CD4-positive, alpha-beta T cell treated with Interferon alpha-2 for 1 hour (primary cell): ENCODE results near the gene ALDOA.

ENCODE experiments used
- DNase-seq, 2 donors: peaks; one replicate each; pipeline ENCODE4 v3.0.0-alpha.2; 2020 to 2022

ALDOA gene

GRCh38 chr16:30069611-30070462 lies 4.3 kb downstream of the ALDOA start:
- no peak for DNase-seq

GRCh38 chr16:30070490-30070889 lies 4.9 kb downstream of the ALDOA start:
- no peak for DNase-seq

DNA sequence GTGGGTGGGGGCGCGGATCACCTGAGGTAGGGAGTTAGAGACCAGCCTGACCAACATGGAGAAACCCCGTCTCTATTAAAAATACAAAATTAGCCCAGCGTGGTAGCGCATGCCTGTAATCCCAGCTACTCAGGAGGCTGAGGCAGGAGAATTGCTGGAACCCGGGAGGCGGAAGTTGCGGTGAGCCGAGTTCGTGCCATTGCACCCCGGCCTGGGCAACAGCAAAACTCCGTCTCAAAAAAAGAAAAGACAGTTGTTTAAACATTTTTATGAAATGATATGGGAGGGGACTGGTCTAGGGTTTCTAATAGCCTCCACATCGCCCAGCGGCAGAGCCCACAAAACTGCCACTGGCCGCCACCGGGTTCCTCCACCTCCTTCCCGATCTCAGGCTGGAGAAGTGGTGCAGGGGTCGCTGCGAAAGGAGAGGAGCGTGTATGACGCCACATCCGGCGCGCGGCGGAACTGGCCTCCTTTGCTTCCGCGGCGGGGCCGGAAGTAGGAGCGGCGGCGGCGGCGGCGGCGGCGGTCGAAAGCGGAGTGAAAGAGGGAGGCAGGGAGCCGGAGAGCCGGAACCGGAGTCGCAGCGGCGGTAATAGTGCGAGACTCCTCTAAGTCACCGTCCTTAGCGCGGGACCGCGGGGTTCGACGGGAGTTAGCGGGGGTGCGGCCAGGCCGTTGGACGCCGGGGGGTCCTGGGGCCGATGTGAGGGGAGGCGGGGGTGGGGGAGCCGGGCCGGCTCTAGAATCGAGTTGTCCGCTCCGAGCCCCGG lies 10.1 kb downstream of the ALDOA start, which contains the start of gene PPP4C:
Gene PPP4C (plus strand): TSS at position 492 of the 773 bp plus-strand sequence. CDS start 384 bp downstream, outside the sequence.
- peak; percentile 85 to 90 for DNase-seq

GRCh38 chr16:30076276-30076791 lies 10.8 kb downstream of the ALDOA start:
- DNase-seq, result no peak

GRCh38 chr16:30077656-30078055 lies 12.1 kb downstream of the ALDOA start:
- no peak for DNase-seq

DNA sequence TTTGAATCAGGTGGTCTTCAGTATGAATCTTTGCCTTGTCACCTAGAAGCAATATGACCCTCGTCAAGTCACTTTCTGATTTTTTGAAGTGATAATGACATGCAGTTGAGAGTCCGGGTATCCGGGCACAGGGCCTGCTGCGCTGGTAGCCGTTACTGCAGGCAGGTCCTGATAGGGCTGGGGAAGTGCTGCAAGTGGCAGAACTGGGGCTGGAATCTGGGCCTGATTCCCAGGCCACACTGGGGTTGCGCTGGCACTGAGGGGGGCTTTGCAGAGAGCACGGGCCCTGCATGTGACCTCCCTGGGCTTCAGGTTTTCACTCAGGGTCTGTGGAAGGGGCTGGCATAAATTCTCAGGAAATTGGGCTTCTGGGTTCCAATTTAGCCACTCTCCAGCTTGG lies 13.2 kb downstream of the ALDOA start:
- DNase-seq, result no peak

- no peak for DNase-seq
Observed at GRCh38 chr16:30079480-30079879, 13.9 kb downstream of the ALDOA start.

GRCh38 chr16:30082545-30083090 lies 17.1 kb downstream of the ALDOA start:
- no peak for DNase-seq

- no peak for DNase-seq
Observed at GRCh38 chr16:30083216-30084055, 17.9 kb downstream of the ALDOA start.

- no peak for DNase-seq
Observed at GRCh38 chr16:30084096-30084815, 18.7 kb downstream of the ALDOA start.

GRCh38 chr16:30084816-30085159 lies 19.2 kb downstream of the ALDOA start:
- no peak for DNase-seq

DNA sequence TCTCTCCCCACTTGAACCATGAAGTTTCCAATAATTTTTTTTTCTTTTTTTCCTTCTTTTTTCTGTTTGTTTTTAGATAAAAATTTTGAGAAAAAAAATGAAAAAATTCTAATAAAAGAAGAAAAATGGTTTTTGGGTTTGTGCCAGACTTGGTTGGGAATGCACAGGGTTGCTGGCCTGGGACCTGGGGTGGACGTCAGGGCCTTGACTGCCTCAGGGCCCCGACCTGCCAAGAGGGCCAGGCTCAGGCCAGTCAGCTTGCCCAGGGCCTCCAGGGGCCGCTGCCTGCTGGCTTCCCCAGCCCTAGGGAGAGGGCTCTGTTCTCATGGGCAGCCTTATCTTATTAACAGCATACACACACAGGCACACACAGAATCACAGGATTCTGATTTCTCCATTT lies 19.7 kb downstream of the ALDOA start:
- DNase-seq, result no peak

DNA sequence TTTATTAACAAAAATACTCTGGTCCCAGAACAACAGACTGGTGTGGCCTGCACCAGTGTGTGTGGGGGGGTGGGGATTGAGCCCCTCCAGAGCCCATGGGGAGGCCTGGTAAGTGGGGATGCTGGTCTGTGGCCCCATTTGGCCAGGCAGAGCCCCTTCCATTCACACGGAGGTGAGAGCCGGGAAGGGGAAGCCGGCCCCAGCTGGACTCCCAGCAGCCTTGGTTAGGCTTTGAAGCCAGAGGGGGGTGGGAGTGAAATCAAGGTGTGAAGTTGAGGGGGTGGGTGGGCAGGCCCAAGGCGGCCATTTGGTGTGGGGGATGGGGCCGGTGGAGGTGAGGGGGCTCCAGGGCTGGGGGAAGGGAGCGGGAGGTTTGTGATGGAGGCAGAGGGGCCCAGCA lies 20.3 kb downstream of the ALDOA start:
- DNase-seq, result no peak

DNA sequence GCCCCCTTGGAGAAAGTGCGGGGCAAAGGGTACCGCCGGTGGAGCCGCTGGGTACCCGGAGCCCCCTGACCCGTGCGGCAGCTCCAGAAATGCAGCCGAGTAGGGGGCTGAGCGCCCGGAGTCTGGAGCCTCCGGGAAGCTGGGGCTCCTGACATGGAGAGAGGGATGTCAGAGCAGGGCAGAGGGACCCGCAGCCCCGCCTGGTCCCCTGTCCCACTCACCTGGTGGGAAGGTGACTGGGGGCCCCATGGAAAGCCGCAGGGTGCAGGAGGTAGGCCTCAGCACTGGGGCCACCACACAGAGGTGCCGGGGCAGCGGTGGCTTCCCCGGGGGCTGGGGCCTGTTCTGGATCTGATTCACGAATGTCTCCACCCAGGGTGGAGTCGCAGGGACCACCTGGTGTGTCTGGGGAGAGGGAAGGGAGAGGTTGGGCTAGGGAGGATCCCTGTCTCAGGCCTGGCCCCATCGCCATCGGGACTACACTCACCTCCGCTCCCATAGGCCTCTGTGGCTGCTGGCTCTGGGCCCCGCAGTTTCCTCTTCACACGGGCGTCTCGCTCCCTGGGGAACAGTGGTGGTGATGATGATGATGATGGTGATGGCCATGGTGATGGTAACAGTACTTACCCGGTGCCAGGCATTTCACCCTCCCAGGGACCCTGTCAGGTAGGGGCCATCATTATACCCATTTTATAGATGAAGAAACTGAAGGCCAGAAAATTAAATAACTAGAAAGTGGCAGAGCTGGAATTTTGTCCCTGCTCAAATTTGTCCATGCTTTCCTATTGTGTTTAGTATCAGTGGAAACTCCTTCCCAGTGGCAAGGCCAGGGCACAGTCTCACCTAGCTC lies 21.0 kb downstream of the ALDOA start:
- no peak for DNase-seq

- peak in 1 of 2 donors; percentile 55 for DNase-seq
Observed at GRCh38 chr16:30087181-30087898, 21.8 kb downstream of the ALDOA start.

- DNase-seq, result no peak
Observed at GRCh38 chr16:30088237-30088831, 22.8 kb downstream of the ALDOA start.

DNA sequence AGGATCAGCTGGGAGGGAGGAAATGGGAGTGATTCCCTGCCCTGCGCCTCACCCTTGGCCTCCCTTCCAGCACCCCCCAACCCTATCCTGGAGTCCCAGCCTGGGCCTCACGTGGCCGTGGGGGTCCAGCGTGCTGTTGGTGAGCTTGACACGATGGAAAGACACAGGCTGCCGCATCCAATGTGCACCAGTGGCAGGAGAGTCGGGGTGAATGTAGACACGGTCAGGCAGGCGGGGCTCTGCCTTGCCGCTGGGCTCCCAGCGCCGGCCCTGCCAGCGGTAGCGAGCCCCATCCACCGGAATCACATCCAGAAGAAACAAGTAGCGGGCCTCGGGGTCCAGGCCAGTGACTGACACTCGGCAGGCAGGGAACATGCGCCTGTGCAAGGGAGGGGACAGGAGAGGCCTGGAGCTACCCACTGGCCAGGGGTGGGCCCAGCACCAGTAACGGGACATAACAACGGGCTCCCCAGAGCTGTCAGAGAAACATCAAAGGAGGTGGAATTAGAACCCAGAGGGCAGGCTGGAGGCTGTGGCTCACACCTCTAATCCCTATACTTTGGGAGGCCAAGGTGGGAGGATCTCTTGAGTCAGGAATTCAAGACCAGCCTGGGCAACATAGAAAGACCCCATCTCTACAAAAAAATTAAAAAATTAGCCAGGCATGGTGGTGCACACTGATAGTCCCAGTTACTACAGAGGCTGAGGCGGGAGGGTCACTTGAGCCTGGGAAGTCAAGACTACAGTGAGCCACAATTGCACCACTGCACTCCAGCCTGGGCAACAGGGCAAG lies 23.5 kb downstream of the ALDOA start:
- DNase-seq, result no peak

DNA sequence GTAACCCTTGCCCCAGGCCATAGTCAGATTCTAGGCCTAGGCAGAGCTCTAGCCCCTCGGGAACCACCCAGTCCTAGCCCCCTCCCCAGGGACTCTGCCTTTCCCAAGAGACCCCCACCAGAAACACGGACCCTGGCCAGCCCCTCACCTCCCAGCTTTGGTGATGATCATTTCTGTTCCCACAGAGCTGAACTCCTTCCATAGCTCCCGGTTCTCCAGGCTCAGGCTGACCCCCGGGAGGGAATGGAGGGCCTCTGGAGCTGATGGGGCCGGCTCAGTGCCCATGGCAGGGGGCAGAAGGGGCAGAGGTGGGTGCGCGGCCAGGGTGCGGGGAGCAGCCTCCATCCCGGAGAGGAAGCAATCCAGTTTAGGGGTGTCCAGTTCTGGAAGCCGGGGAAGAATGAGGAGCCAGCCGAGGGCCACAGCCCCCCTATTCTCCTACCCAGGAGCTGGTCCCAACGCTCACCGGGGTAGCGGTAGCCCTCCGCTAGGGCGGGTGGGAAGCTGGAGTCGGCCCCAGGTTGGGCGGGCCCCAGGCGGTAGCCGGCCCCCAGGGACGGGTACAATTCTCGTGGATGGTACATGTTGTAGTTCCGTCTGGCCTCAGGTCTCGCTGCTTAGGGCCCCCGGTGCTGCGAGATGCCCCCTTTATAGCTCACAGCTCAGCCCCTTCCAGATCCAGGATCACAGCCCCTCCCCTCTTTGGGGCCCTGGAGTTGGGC lies 25.2 kb downstream of the ALDOA start:
- DNase-seq, result no peak
